ENCODE results near the gene ATXN1.

- no peak for TF ChIP-seq PKNOX1 (IDR thresholded peaks at IDR 0.05)
- TF ChIP-seq FOXM1 (IDR thresholded peaks at IDR 0.05; ENCODE audit: borderline replicate concordance): no peak
- no peak for TF ChIP-seq FOXK2 (IDR thresholded peaks at IDR 0.05)
- TF ChIP-seq ARNT (IDR thresholded peaks at IDR 0.05): no peak
- no peak for TF ChIP-seq SP1 (IDR thresholded peaks at IDR 0.05)
- TF ChIP-seq ELF4 (IDR thresholded peaks at IDR 0.05): no peak
- TF ChIP-seq NFRKB (IDR thresholded peaks at IDR 0.05): no peak
- no peak for TF ChIP-seq BHLHE40 (IDR thresholded peaks at IDR 0.05; ENCODE audit: borderline replicate concordance)
- TF ChIP-seq SUZ12 (IDR thresholded peaks at IDR 0.05): no peak
- TF ChIP-seq FOXA1 (IDR thresholded peaks at IDR 0.05): no peak
Measured at GRCh38 chr6:16704401-16705045, 56.7 kb downstream of the ATXN1 start.

Measured in HEK293T (cell line).